GM19324 (cell line): ENCODE data around the gene PDCD1.
"Not testable (repeated sequence)": the region's sequence is repeated elsewhere in the genome, so short reads cannot be mapped to it uniquely, and the experiment has no call there.

ENCODE experiments used
- ATAC-seq: cut with Tn5 transposase; IDR thresholded peaks from one replicate; pipeline ENCODE4 v1.9.1; 2021; ENCODE audit warnings: mild to moderate bottlenecking, moderate library complexity; ENCODE audit not compliant: unreplicated experiment, low FRiP score

PDCD1 gene

GRCh38 chr2:241879326-241879725 is 20.6 kb upstream of the PDCD1 start:
- ATAC-seq = no peak

- ATAC-seq = no peak
These were observed 19.6 kb upstream of the PDCD1 start for GRCh38 chr2:241877989-241878970.

GRCh38 chr2:241877197-241877685 is 18.5 kb upstream of the PDCD1 start:
- no peak for ATAC-seq

- no peak for ATAC-seq
These were observed 18.0 kb upstream of the PDCD1 start for GRCh38 chr2:241876528-241877196.

- not testable (repeated sequence) for ATAC-seq
These were observed 17.2 kb upstream of the PDCD1 start for GRCh38 chr2:241875754-241876527.

- ATAC-seq = no peak
These were observed 15.7 kb upstream of the PDCD1 start for GRCh38 chr2:241874277-241874925.

GRCh38 chr2:241873803-241874110 is 15.1 kb upstream of the PDCD1 start:
- no peak for ATAC-seq

- no peak for ATAC-seq
These were observed 14.5 kb upstream of the PDCD1 start for GRCh38 chr2:241873081-241873802.

- ATAC-seq = no peak
These were observed 13.6 kb upstream of the PDCD1 start for GRCh38 chr2:241872313-241872642.

GRCh38 chr2:241871538-241872312 is 13.0 kb upstream of the PDCD1 start:
- ATAC-seq = no peak

GRCh38 chr2:241870611-241871537 is 12.2 kb upstream of the PDCD1 start:
- ATAC-seq = no peak

GRCh38 chr2:241870081-241870541 is 11.4 kb upstream of the PDCD1 start:
- ATAC-seq = no peak

GRCh38 chr2:241869087-241869961 is 10.6 kb upstream of the PDCD1 start, which contains the start of gene RTP5:
TSS of gene RTP5 (plus strand) at chr2:241869729. CDS start at chr2:241869757, 28 bp downstream.
- no peak for ATAC-seq

GRCh38 chr2:241868661-241869081 is 10.0 kb upstream of the PDCD1 start:
- ATAC-seq = no peak

GRCh38 chr2:241867776-241868420 is 9.2 kb upstream of the PDCD1 start:
- no peak for ATAC-seq
